Measurements from ENCODE around the gene XRCC1.

The XRCC1 gene

GRCh38 chr19:43534305-43534815 is 41.0 kb downstream of the XRCC1 start:
- ChIA-PET POLR2A (interaction anchor here (0.5 to 2.2 kb wide), 9 partner anchors 10 to 673 kb away, joined by 3 to 25 read pairs (median 6); partner anchors contain the start of genes IRGQ, PHLDB3 and ZNF576), CTCF (interaction anchor here (0.5 to 13.6 kb wide), 9 partner anchors 12 to 108 kb away, joined by 3 to 138 read pairs (median 20); partner anchors contain the start of genes IRGQ and ZNF576)
- TF ChIP-seq ZBTB48 (tag by site-specific recombination; IDR thresholded peaks at IDR 0.05) (0 out of 2 replicates have a peak, but pooled peaks have one; percentile 48), ZFP69B (tag by site-specific recombination; IDR thresholded peaks at IDR 0.05) (0 out of 2 replicates have a peak, but pooled peaks have one; percentile 5), ZNF701 (tag by site-specific recombination; IDR thresholded peaks at IDR 0.05) (no peak), ZNF692 (tag by site-specific recombination; IDR thresholded peaks at IDR 0.05) (0 out of 2 replicates have a peak, but pooled peaks have one; percentile 6), ZBTB6 (tag by site-specific recombination; IDR thresholded peaks at IDR 0.05) (peak; percentile 56; the same call in 1 of the 2 replicates), ZSCAN16 (tag by site-specific recombination; IDR thresholded peaks at IDR 0.05) (no peak), IKZF3 (tag by site-specific recombination; IDR thresholded peaks at IDR 0.05) (peak; percentile 58), BCL11A (tag by site-specific recombination; IDR thresholded peaks at IDR 0.05; ENCODE audit: low read depth) (0 out of 2 replicates have a peak, but pooled peaks have one; percentile 26), ZNF600 (tag by site-specific recombination; IDR thresholded peaks at IDR 0.05) (peak; percentile 98), ZFP41 (tag by site-specific recombination; IDR thresholded peaks at IDR 0.05; ENCODE audit: borderline replicate concordance) (no peak)
- Histone ChIP-seq H3K36me3 (ENCODE audit: control insufficient read depth in 2 of 2, insufficient read depth in 1 of 2, low read length in 2 of 2) (peaks cover 35 to 36% of the 10 kb centered on the region in 2 experiments), H3K9me3 (ENCODE audit: control insufficient read depth, insufficient read depth, low read depth, low read length) (no peaks in the 10 kb centered on the region), H3K4me1 (ENCODE audit: control insufficient read depth, insufficient read depth, low read length) (peaks cover 21% of the 10 kb centered on the region), H3K27ac (ENCODE audit: extremely low read depth, low read depth, low read length) (no peak overlapping the region), H3K4me3 (ENCODE audit: low read depth, low read length) (no peak overlapping the region)

- H3K36me3 ChIP-seq (ENCODE audit: control insufficient read depth in 2 of 2, insufficient read depth in 1 of 2, low read length in 2 of 2): peaks cover 29 to 30% of the 10 kb centered on the region in 2 experiments
- H3K4me1 ChIP-seq (ENCODE audit: control insufficient read depth, insufficient read depth, low read length): peaks cover 21% of the 10 kb centered on the region
- H3K9me3 ChIP-seq (ENCODE audit: control insufficient read depth, insufficient read depth, low read depth, low read length): no peaks in the 10 kb centered on the region
- H3K27ac ChIP-seq (ENCODE audit: extremely low read depth, low read depth, low read length): peak overlapping the region; percentile 73
- ChIA-PET CTCF (interaction anchor here (0.5 to 13.6 kb wide), 9 partner anchors 11 to 118 kb away, joined by 3 to 138 read pairs (median 7); partner anchors contain the start of gene LYPD3), POLR2A (interaction anchor here (0.5 to 2.2 kb wide), 14 partner anchors 9 to 673 kb away, joined by 3 to 25 read pairs (median 6); partner anchors contain the start of genes IRGQ, PHLDB3 and ZNF576)
- peak overlapping the region; percentile 4 for H3K4me3 ChIP-seq (ENCODE audit: low read depth, low read length)
- TF ChIP-seq PBX3 (CRISPR knock-in tag; IDR thresholded peaks at IDR 0.05): 0 out of 2 replicates have a peak, but pooled peaks have one; percentile 21
- no peak for TF ChIP-seq ZNF148 (tag by site-specific recombination; IDR thresholded peaks at IDR 0.05; ENCODE audit: borderline replicate concordance)
- peak; percentile 60; the same call in 1 of the 2 replicates for TF ChIP-seq ZNF558 (tag by site-specific recombination; IDR thresholded peaks at IDR 0.05)
- TF ChIP-seq ZBTB17 (tag by site-specific recombination; IDR thresholded peaks at IDR 0.05): peak; percentile 38; the same call in 1 of the 2 replicates
- TF ChIP-seq ZNF785 (tag by site-specific recombination; IDR thresholded peaks at IDR 0.05): no peak
- TF ChIP-seq ZNF433 (tag by site-specific recombination; IDR thresholded peaks at IDR 0.05; ENCODE audit: low read depth): no peak
- 0 out of 2 replicates have a peak, but pooled peaks have one; percentile 24 for TF ChIP-seq ZNF24 (tag by site-specific recombination; IDR thresholded peaks at IDR 0.05)
- no peak for TF ChIP-seq ZNF416 (tag by site-specific recombination; IDR thresholded peaks at IDR 0.05)
- 0 out of 2 replicates have a peak, but pooled peaks have one; percentile 9 for TF ChIP-seq ZNF596 (tag by site-specific recombination; IDR thresholded peaks at IDR 0.05)
- TF ChIP-seq ZBTB7A (tag by site-specific recombination; IDR thresholded peaks at IDR 0.05; ENCODE audit: low read depth): no peak
- TF ChIP-seq ZNF121 (tag by site-specific recombination; IDR thresholded peaks at IDR 0.05): no peak
- TF ChIP-seq SP2 (tag by site-specific recombination; IDR thresholded peaks at IDR 0.05): peak; percentile 93
- TF ChIP-seq ZSCAN16 (tag by site-specific recombination; IDR thresholded peaks at IDR 0.05): peak; percentile 46; the same call in 1 of the 2 replicates
- TF ChIP-seq KLF9 (tag by site-specific recombination; IDR thresholded peaks at IDR 0.05; ENCODE audit: low read depth): peak; percentile 99
- peak; percentile 72 for TF ChIP-seq ZFHX2 (tag by site-specific recombination; conservative IDR thresholded peaks at IDR 0.05)
Observed at GRCh38 chr19:43533546-43534304, 41.6 kb downstream of the XRCC1 start.

Data from HEK293 (cell line).